Fibroblast of mammary gland (primary cell): ENCODE results near the gene ABCC4.
"Not testable (repeated sequence)": the region's sequence is repeated elsewhere in the genome, so short reads cannot be mapped to it uniquely, and the experiment has no call there.

ENCODE experiments used
- DNase-seq: peaks from one replicate; pipeline ENCODE4 v3.0.0-alpha.2; 2010; ENCODE audit warnings: low read depth
- H3K4me3 ChIP-seq: 2 replicates; pipeline ENCODE4 v1.5.1; 2011; ENCODE audit warnings: low read depth, mild to moderate bottlenecking, low read length, moderate library complexity; ENCODE audit not compliant: control insufficient read depth
- CTCF ChIP-seq: conservative IDR thresholded peaks from 2 replicates; pipeline ENCODE4 v1.5.1; 2011; ENCODE audit warnings: low read depth, low read length, inconsistent platforms; ENCODE audit not compliant: control insufficient read depth, insufficient read depth

The ABCC4 gene

GRCh38 chr13:95201814-95202651 is 99.2 kb downstream of the ABCC4 start:
- no peak for DNase-seq
- no peak for TF ChIP-seq CTCF
- no peak overlapping the region for H3K4me3 ChIP-seq

- H3K4me3 ChIP-seq, result not testable (repeated sequence)
Observed at GRCh38 chr13:95200386-95200957, 100.8 kb downstream of the ABCC4 start.

GRCh38 chr13:95199896-95200295 is 101.4 kb downstream of the ABCC4 start:
- DNase-seq, result no peak
- no peak for TF ChIP-seq CTCF
- H3K4me3 ChIP-seq, result no peak overlapping the region

More at GRCh38 chr13:95200386-95200957, 100.8 kb downstream of the ABCC4 start:
- DNase-seq, result not testable (repeated sequence)

- DNase-seq, H3K4me3 ChIP-seq: not testable (repeated sequence)
Observed at GRCh38 chr13:95198606-95199005, 102.6 kb downstream of the ABCC4 start.

GRCh38 chr13:95197548-95197947 is 103.7 kb downstream of the ABCC4 start:
- no peak overlapping the region for H3K4me3 ChIP-seq
- no peak for DNase-seq
- TF ChIP-seq CTCF, result no peak

GRCh38 chr13:95195146-95195545 is 106.1 kb downstream of the ABCC4 start:
- DNase-seq, result no peak
- no peak for TF ChIP-seq CTCF
- H3K4me3 ChIP-seq, result no peak overlapping the region

- TF ChIP-seq CTCF, result no peak
Observed at GRCh38 chr13:95193509-95194230, 107.6 kb downstream of the ABCC4 start.

More at GRCh38 chr13:95193509-95194230, 107.6 kb downstream of the ABCC4 start:
- no peak for DNase-seq
- no peak overlapping the region for H3K4me3 ChIP-seq
